Left forelimb (tissue), 1 donor: ENCODE measurements around the gene CBX5.
A peak's percentile ranks its signal among the peaks of the same experiment; 100 is the strongest.
"Not testable (repeated sequence)": the region's sequence is repeated elsewhere in the genome, so short reads cannot be mapped to it uniquely, and the experiment has no call there.

Experiments used
- DNase-seq: peaks from one replicate; pipeline ENCODE4 v3.0.0-alpha.2; 2018; ENCODE audit warnings: low spot score

The CBX5 gene

DNA sequence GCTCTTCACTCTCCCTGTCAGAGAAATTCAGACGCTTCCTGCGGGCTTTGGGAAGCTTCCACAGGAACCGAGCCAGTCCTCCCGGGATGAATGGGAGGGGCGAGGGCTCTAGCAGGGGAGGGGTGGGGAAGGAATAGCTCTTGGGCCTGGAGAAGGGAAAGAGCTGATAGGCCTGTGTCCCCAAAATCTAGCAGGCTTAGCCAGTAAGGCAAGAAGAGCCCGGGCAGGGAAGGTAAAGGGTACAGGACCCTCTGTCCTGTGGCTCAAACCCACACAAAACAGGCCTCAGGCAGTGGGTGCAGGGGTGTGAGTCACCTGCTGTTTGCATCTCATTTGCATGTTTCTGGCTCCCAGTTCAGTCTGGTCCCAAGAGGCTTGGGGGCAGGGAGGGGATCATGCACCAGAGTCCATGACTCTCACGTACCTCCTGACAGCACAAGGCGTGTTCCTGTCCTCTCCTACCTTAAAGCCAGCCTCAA lies 82.5 kb downstream of the CBX5 start:
- no peak for DNase-seq

DNA sequence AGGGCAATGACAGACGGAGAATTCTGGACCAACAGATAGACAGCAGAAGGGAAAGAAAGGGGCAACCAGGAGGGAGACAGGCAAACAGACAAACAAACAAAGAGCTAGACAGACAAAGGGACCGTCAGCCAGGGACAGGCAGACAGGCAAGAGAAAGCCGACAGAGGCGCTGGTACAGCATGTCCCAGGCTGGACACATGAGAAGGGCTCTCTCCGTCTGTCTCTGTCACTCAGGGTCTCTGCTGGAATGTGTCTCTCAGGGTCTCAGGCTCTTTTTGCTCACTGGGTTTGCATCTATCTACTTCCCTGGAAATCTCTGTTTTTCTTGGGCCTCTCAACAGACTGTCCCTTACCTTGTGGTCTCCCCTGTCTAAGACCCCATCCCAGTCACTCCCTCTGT lies 82.9 kb downstream of the CBX5 start:
- no peak for DNase-seq

DNA sequence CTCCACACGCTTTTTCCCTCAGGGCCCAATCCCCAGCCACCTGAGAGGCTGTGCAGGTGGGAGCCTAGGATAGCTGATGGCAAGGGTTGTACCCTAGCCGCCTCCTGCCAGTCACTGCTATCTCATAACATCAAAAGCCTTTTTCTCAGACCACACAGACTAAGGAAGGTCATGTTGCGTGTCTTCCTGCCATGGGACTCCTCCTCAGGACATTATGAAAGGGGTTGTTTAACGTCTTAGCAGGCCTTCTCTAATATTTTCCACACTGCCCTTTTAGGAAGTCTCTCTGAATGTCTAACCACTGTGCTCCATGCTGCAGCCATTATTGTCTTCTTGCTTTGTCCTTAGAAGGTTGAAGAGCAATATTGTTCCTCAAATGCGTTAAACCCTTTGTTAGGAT lies 83.5 kb downstream of the CBX5 start:
- no peak for DNase-seq

DNA sequence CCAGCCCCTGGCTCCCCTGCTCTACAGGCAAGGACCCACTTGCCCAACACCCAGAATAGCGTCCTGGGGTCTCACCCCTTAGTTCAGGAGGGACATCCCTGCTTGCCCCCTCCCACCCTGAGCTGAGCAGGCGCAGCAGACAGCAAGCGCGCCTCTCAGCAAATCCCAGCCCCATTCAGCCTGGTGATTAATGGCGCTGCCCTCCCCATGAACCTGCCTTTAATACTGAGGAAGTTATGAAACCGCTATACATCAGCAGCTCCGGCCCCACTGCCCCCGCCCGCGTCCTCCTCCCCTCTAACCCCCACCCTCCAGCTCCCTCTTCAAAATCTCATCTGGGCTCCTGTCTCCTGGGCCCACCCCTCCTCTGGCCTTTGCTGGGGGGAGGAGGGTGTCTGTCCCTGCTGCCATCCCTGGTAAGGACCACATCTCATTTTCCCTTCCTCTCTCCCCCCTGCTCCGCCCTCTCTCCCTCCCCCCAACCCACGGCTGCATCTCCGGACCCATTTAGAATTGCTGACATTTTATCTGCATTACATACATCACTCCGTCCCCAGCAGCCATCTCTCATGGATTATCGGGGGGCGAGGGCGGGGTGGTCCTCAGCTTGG lies 84.1 kb downstream of the CBX5 start:
- no peak for DNase-seq

DNA sequence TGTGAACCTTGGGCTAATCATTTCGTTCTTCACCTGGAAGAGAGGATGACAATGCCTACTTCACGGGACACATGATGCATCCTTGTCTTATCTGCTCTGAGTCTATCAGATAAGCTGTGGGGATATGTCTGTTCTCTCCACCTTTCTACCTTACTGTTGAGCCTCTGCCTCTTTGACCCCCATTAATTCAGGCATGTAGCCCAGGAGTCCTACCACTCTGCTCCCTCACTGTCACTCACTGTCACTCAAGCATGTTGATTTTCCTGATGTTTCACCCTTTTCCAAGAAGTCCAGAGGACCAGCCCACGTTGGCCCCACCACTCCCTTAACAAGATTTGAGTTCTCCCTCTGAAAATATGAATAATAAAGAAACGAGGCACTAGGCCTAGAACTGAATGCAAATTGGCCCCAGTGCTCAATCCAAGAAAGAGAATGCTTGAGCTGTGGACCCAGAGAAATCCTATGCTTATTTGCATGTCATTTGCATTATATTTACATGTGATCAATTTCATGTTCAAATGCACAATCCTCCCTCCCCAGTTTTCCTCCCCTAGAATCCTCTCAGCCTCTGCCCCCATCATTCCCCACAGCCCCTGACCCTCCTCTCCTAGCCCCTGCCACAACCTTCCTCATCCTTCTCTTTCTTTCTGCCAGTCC lies 84.7 kb downstream of the CBX5 start:
- DNase-seq: no peak

DNA sequence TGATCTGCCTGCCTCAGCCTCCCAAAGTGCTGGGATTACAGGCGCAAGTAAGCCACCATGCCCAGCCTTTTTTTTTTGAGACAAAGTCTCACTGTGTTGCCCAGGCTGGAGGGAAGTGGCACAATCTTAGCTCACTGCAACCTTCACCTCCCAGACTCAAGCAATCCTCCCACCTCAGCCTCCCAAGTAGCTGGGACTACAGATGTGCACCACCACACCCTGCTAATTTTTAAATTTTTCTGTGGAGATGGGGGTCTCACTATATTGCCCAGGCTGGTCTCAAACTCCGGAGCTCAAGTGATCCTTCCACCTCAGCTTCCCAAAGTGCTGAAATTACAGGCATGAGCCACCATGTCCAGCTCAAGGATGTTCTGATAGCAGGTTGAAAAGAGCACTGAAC lies 85.3 kb downstream of the CBX5 start:
- DNase-seq: not testable (repeated sequence)

DNA sequence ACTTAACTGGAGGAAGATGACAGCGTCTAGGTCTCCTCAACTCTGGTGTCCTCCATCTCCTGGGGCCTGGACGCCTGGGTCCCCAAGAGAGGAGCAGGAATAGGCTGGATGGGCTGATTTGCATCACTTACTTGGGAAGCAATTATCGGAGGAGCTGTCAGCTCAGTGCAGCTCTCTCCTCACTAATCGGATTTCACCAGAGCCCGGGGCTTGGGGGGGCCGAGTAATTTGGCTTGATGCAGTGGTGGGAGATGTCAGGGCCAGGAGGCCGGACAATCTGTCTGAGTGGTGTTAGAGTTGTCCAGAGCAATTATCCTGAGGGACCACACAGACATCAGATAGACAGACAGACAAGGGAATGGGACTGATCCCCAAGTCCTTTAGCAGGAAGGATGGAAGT lies 86.5 kb downstream of the CBX5 start:
- DNase-seq: no peak

DNA sequence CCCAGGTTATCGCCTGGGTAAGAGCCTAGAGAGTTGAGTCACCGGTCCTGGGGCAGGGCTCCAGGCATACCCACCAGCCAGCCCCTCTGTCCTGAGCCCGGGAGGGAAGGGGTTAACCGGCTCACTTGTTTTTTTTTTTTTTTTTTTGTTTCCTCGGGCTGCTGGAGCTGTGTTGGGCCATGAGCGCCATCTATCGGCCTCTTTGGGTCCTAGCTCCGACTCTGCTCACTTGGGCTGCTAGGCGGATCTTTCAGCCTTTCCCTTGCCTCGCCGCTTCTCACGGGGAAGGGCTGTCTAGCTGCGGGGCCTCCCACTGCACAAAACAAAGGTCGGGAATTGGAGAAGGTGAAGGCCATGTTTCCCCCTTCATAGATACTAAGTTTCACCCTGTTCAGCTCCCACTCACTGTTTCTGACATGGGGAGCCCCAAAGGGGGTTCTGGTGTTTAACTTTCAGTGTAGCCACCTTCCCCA lies 88.3 kb downstream of the CBX5 start:
- DNase-seq: peak; percentile 82

DNA sequence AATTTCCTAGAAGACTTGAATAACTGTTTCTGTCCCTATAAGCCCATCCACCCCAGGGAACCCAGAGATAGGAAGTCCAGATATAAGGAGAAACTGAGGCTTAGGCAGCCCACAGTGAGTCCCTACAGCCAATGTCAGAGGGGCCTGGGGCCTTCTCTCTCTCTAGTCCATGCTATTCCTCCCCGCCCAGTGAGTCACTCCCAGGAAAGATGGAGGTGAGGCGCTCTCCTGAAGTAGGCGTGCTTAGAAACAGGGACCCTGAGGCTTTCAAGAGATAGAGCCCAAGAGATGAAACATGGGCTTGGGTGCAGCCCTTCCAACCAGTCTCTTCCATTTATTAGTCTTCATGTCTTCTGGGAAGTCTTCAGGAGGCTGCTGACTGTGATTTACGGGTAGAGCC lies 88.8 kb downstream of the CBX5 start:
- no peak for DNase-seq

DNA sequence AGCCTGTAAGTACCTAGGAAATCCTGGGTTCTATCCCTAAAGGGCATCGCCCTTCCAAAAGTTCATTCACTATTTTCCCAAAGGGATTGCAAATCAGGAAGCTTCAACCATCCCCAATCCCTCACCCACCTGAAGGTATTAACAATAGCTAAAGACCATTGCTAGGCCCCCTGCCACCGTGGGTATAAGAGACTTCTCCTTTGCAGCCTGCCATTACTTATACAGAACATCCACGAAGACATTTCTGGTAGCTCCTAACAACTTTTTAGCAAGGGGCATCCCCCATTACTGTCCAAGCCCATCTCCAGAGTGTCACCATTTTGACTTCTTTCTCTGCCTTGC lies 90.8 kb downstream of the CBX5 start:
- no peak for DNase-seq

DNA sequence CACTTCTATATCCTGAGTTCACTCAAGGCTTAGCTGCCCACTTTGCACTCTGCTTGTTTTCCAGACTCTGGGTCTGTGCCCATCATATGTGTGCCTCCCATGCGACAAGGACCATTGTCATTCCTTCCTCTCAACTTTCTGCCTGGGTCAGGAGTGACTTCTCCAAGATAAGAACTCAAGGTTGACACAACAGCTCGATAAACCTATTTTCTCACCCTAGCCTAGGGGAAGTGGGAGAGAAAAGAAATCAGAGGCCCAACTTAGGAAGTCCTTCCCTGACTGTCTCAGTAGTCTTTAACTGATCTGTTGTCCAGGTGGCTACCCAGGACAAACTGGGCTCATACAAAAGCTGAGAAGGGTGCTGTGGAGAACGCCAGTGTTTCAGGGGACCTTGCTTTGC lies 92.8 kb downstream of the CBX5 start:
- DNase-seq: no peak

DNA sequence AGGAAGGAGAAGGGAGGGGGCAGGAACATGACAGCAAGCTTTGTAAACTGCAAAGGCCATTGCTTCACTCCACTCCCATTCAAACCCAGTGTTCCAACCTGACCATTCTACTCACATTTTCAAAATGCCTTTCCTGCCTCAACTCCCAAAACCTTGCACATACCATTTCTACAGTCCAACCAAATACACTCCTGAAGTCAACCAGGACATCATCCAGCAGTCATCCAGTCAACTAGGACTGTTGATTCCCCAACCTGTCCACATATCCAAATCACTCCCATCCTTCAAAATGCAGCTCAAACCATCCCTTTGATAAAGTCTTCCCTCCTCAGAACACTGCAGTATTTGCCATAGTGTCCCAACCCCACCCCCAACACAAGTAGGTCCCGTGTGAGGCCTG lies 94.0 kb downstream of the CBX5 start:
- DNase-seq: no peak

DNA sequence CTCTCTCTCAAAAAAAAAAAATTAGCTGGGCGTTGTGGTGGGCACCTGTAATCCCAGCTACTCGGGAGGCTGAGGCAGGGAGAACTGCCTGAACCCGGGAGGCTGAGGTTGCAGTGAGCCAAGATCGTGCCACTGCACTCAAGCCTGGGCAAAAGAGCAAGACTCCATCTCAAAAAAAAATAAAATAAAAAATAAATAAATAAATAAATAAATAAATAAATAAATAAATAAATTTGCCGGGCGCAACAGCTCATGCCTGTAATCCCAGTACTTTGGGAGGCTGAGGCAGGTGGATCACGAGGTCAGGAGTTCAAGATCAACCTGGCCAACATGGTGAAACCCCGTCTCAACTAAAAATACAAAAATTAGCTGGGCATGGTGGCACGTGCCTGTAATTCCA lies 94.6 kb downstream of the CBX5 start:
- DNase-seq: not testable (repeated sequence)

DNA sequence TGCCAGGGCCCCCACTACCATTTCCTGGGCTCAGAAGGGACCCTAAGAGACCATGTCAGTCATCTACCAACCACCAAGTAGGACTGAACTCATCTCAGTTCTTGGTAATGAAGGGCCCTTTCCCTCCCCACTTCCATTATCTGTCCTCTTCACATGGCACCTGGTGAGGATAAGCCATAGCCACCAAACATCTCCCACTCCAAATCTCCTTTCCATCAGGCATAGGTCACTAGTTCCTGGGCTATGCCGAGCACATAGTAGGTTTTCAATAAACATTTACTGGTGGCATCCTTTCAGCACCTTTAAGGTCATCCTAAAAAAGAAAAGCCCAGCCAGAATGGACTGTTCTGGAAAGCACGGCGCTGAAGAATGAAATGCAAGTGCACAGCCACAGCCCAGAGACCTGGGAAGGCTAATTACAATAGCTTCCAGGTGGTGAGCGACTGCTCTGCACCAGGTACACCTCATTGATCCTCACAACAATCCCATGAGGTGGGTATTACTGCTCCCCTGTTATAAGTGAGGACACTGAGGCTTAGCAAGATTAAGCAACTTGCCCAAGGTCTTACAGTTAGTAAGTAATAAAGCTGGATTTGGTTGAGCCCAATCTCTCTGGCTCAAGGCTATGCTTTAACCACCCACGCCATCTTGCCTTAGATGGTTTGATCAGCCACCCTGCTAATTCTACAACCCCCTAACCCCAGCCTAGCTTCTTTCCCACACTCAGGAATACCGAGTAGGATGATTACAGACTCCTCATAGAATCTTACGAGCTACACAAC lies 95.7 kb downstream of the CBX5 start:
- no peak for DNase-seq

DNA sequence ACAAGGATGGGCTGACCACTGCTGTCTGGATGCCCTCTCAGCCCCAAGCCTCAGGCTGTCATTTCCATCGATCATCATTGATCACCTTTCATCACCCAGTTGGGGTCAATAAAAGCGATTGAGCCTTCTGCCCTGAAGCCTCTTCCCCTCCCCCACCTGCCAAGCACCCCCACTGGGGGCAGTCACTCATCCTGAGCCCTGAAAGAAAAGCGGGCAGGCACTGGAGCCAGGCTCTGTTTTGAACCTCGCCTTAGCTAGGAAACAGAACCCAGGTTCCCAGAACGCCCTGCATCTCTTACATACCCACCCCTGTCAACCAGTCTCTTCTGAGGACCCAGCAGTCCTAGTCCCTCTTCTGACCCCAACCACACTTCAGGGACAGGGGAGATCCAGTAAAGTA lies 96.9 kb downstream of the CBX5 start:
- no peak for DNase-seq

DNA sequence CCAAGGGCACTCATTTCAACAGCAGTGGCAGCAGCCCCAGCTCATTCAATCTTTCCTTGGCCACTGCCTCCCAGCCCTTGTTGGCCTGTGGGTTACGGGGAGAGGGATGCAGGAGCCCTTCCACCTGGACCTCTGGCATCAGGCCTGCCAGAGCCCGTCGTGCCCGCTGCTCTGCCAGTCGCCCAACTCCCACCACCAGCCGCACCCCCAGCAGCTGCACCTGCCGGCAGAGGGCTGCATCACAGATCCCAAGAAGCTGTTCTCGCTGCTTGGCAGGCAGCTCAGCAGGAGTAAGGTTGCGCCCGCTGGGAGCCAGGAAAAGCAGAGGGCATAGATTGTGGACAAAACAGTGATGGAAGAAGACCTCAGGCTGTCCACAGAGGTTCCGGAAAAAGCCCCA lies 97.8 kb downstream of the CBX5 start:
- no peak for DNase-seq
